Measurements from ENCODE around the gene BPIFB4. TPM values are rescaled to one million over a fixed set of nuclear protein-coding genes. Genes with fewer than 3 reads are reported as not detected.
"Not testable (repeated sequence)": the region's sequence is repeated elsewhere in the genome, so short reads cannot be mapped to it uniquely, and the experiment has no call there.

The BPIFB4 gene
- total and polyA plus RNA-seq, 2 donors (not counting 1 experiment from before 2014, with no cell fraction given): not detected

GRCh38 chr20:33095249-33095648 lies 15.8 kb downstream of the BPIFB4 start:
- no peak for TF ChIP-seq EZH2 (IDR thresholded peaks at IDR 0.05; ENCODE audit: borderline replicate concordance, insufficient read depth, low read depth, low read length, poor library complexity, severe bottlenecking)
- TF ChIP-seq, protein P1, sequence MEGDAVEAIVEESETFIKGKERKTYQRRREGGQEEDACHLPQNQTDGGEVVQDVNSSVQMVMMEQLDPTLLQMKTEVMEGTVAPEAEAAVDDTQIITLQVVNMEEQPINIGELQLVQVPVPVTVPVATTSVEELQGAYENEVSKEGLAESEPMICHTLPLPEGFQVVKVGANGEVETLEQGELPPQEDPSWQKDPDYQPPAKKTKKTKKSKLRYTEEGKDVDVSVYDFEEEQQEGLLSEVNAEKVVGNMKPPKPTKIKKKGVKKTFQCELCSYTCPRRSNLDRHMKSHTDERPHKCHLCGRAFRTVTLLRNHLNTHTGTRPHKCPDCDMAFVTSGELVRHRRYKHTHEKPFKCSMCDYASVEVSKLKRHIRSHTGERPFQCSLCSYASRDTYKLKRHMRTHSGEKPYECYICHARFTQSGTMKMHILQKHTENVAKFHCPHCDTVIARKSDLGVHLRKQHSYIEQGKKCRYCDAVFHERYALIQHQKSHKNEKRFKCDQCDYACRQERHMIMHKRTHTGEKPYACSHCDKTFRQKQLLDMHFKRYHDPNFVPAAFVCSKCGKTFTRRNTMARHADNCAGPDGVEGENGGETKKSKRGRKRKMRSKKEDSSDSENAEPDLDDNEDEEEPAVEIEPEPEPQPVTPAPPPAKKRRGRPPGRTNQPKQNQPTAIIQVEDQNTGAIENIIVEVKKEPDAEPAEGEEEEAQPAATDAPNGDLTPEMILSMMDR (IDR thresholded peaks at IDR 0.05): no peak

DNA sequence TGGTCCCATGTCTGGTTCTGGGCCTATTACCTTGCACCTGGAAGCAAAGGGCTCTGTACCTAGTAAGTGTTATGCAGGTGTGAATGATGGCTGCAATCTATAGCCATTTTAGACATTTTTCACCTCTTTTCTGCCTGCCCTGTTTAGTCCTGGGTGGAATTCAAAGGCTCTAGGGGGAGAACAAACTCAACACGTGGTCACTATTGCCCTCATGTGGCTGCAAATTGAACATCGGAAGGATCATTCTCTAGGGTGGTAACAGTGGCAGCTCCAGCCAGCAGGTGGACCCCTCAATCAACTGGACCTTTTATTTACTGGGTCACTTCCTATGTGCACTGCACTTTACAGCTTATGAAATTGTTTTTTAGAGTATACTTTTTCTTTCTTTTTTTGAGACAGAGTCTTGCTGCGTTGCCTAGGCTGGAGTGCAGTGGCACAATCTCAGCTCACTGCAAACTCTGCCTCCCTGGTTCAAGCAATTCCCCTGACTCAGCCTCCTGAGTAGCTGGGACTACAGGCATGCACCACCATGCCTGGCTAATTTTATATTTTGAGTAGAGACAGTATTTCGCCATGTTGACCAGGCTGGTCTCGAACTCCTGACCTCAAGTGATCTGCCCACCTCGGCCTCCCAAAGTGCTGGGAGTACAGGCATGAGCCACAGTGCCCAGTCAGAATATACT lies 16.6 kb downstream of the BPIFB4 start:
- H3K9me3 Mint-ChIP-seq (ENCODE audit: insufficient read depth); H3K4me3 Mint-ChIP-seq; H3K4me2 ChIP-seq (replicated peaks; ENCODE audit: low read depth, low read length, poor library complexity, severe bottlenecking); H3K4me3 ChIP-seq (ENCODE audit: control extremely low read depth in 1 of 5, extremely low read depth in 1 of 5, insufficient read depth in 1 of 5, low read depth in 2 of 5, low read length in 4 of 5); H3K9ac ChIP-seq (ENCODE audit: low read length); H3K9me3 ChIP-seq (ENCODE audit: control extremely low read depth in 1 of 3, control insufficient read depth in 2 of 3, insufficient read depth in 1 of 3, low read length in 2 of 3); H3K27ac Mint-ChIP-seq; H3K4me1 ChIP-seq (ENCODE audit: control insufficient read depth in 2 of 2, insufficient read depth in 2 of 2, low read length in 2 of 2); H4K20me1 ChIP-seq (ENCODE audit: control insufficient read depth, insufficient read depth, low read length, poor library complexity, severe bottlenecking); ATAC-seq (ENCODE audit: low read depth); H2AFZ ChIP-seq (ENCODE audit: insufficient read depth, low read depth, low read length, poor library complexity, severe bottlenecking); intact Hi-C loops (cut with micrococcal nuclease); H3K27ac ChIP-seq (ENCODE audit: low read length in 2 of 2); H3K79me2 ChIP-seq (ENCODE audit: control insufficient read depth, insufficient read depth, low read length); H3K36me3 ChIP-seq (replicated peaks in 1 of 2; ENCODE audit: control extremely low read depth in 1 of 2, control insufficient read depth in 1 of 2, extremely low read depth in 1 of 2, insufficient read depth in 2 of 2, low read length in 1 of 2); H3K4me1 Mint-ChIP-seq; H3K27me3 ChIP-seq (replicated peaks in 1 of 4; ENCODE audit: control extremely low read depth in 1 of 4, control insufficient read depth in 3 of 4, insufficient read depth in 4 of 4, low read length in 3 of 4); POLR2A ChIA-PET: not testable (repeated sequence)
- WGBS (ENCODE audit: insufficient coverage): 54% methylated on average over 5 of the region's 6 CpGs
- CTCF ChIA-PET: interaction anchor here (0.6 to 3.2 kb wide), 4 partner anchors 186 to 198 kb away, joined by 3 to 25 read pairs (median 3); no protein-coding TSS in a partner anchor
- peaks cover 11% of the 10 kb centered on the region for H3K27me3 Mint-ChIP-seq
- DNase-seq: peak; percentile 56
- TF ChIP-seq, protein P1 (IDR thresholded peaks at IDR 0.05): peak; percentile 66

More at GRCh38 chr20:33095249-33095648, 15.8 kb downstream of the BPIFB4 start:
- 94% methylated on average over 5 of the region's 5 CpGs for WGBS (ENCODE audit: insufficient coverage)
- ATAC-seq (ENCODE audit: low read depth): no peak
- Mint-ChIP-seq H3K27ac (no peak overlapping the region), H3K4me1 (no peaks in the 10 kb centered on the region), H3K27me3 (peaks cover 11% of the 10 kb centered on the region), H3K9me3 (ENCODE audit: insufficient read depth) (no peaks in the 10 kb centered on the region), H3K4me3 (no peak overlapping the region)
- Histone ChIP-seq H3K27ac (ENCODE audit: low read length in 2 of 2) (no peak overlapping the region), H4K20me1 (ENCODE audit: control insufficient read depth, insufficient read depth, low read length, poor library complexity, severe bottlenecking) (no peaks in the 10 kb centered on the region), H3K4me3 (ENCODE audit: control extremely low read depth in 1 of 5, extremely low read depth in 1 of 5, insufficient read depth in 1 of 5, low read depth in 2 of 5, low read length in 4 of 5) (no peak overlapping the region), H3K4me2 (replicated peaks; ENCODE audit: low read depth, low read length, poor library complexity, severe bottlenecking) (no peak overlapping the region), H3K9ac (ENCODE audit: low read length) (no peak overlapping the region), H3K4me1 (ENCODE audit: control insufficient read depth in 2 of 2, insufficient read depth in 2 of 2, low read length in 2 of 2) (no peaks in the 10 kb centered on the region), H3K27me3 (replicated peaks in 1 of 4; ENCODE audit: control extremely low read depth in 1 of 4, control insufficient read depth in 3 of 4, insufficient read depth in 4 of 4, low read length in 3 of 4) (peaks cover 0 to 5% (median 0%) of the 10 kb centered on the region in 4 experiments), H3K9me3 (ENCODE audit: control extremely low read depth in 1 of 3, control insufficient read depth in 2 of 3, insufficient read depth in 1 of 3, low read length in 2 of 3) (no peaks in the 10 kb centered on the region), H3K79me2 (ENCODE audit: control insufficient read depth, insufficient read depth, low read length) (no peaks in the 10 kb centered on the region), H3K36me3 (replicated peaks in 1 of 2; ENCODE audit: control extremely low read depth in 1 of 2, control insufficient read depth in 1 of 2, extremely low read depth in 1 of 2, insufficient read depth in 2 of 2, low read length in 1 of 2) (no peaks in the 10 kb centered on the region), H2AFZ (ENCODE audit: insufficient read depth, low read depth, low read length, poor library complexity, severe bottlenecking) (no peak overlapping the region)
- POLR2A ChIA-PET: no interaction called here
- DNase-seq: no peak
- intact Hi-C loops (cut with micrococcal nuclease): no loop called here
- CTCF ChIA-PET: interaction anchor here (3.2 kb wide), 1 partner anchor 194 kb away, joined by 25 read pairs; no protein-coding TSS in a partner anchor
